ENCODE results near the gene NBPF26. TPM values are rescaled to one million over a fixed set of nuclear protein-coding genes. Genes with fewer than 3 reads are reported as not detected.
"Not testable (repeated sequence)": the region's sequence is repeated elsewhere in the genome, so short reads cannot be mapped to it uniquely, and the experiment has no call there.

Gene NBPF26
- total RNA-seq, 1 donor from 2014 or later = 34.2 TPM

GRCh38 chr1:120858144-120858543 is 134.4 kb downstream of the NBPF26 start:
- DNase-seq (ENCODE audit: low spot score) = not testable (repeated sequence)

GRCh38 chr1:120859615-120860234 is 136.0 kb downstream of the NBPF26 start:
- not testable (repeated sequence) for DNase-seq (ENCODE audit: low spot score)

- DNase-seq (ENCODE audit: low spot score) = not testable (repeated sequence)
Observed at GRCh38 chr1:120878206-120878605, 154.5 kb downstream of the NBPF26 start.

DNA sequence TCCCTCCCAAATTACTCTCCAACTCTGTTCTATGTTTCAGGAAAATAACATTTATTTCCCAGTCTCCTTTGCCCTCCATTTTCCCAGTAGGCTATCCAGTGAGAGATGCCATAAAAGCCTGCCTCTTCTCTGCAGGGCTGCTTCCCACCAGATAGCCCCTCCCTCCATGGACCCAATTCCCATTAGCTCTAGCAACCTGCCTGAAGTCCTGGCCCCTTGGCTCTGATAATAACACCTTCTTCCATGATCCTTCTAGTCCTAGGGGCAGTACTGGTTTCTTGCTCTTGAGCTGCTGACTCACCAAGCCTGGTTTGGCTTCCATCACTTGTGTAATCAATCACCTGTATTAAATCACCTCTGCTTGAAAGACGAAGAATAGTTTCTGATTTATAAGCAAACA is 156.3 kb downstream of the NBPF26 start:
- DNase-seq (ENCODE audit: low spot score) = not testable (repeated sequence)

GRCh38 chr1:120881934-120882333 is 158.2 kb downstream of the NBPF26 start:
- not testable (repeated sequence) for DNase-seq (ENCODE audit: low spot score)

Other genes starting within 250 kb of the NBPF26 start
- 7.5 TPM for gene PPIAL4A, start 165.8 kb downstream of the NBPF26 start, total RNA-seq (ENCODE audit: insufficient read depth, low replicate concordance)